ENCODE measurements around the gene TMEM9. TPM values are rescaled to one million over a fixed set of nuclear protein-coding genes. Genes with fewer than 3 reads are reported as not detected.

TMEM9 gene
- total and polyA plus RNA-seq, 9 of the 15 experiments (the other 6 are each of a cell fraction or from before 2014, with no cell fraction given) = 30.4 to 107 (median 67.6) TPM

GRCh38 chr1:201194046-201194445 is 39.8 kb upstream of the TMEM9 start:
- DNase-seq (ENCODE audit: extremely low read depth in 1 of 4, low spot score in 3 of 4) = no peak
- Histone ChIP-seq H3K9me3 (replicated peaks; ENCODE audit: control insufficient read depth, insufficient read depth, low read depth, low read length) (no peaks in the 10 kb centered on the region), H3K79me2 (ENCODE audit: control insufficient read depth, insufficient read depth, low read length) (no peaks in the 10 kb centered on the region), H3K9ac (ENCODE audit: insufficient read depth in 1 of 2, low read depth in 2 of 2, low read length in 2 of 2) (no peak overlapping the region), H3K36me3 (ENCODE audit: control insufficient read depth, insufficient read depth, low read length) (no peaks in the 10 kb centered on the region), H3K27ac (ENCODE audit: extremely low read depth, low read depth, low read length) (no peak overlapping the region), H3K27me3 (ENCODE audit: control insufficient read depth in 2 of 2, insufficient read depth in 2 of 2, low read length in 2 of 2) (peaks cover 36 to 71% of the 10 kb centered on the region in 2 experiments), H3K4me1 (replicated peaks in 1 of 2; ENCODE audit: control insufficient read depth in 2 of 2, insufficient read depth in 2 of 2, low read length in 2 of 2) (peaks cover 0 to 6% of the 10 kb centered on the region in 2 experiments; a peak in 2 of 5 replicates), H2AFZ (ENCODE audit: low read depth, low read length) (no peak overlapping the region), H3K4me2 (ENCODE audit: insufficient read depth, low read length) (no peak overlapping the region), H3K9me1 (ENCODE audit: control insufficient read depth, insufficient read depth, low read length) (no peaks in the 10 kb centered on the region), H4K20me1 (replicated peaks; ENCODE audit: control insufficient read depth, insufficient read depth, low read length) (0 out of 2 replicates have a peak, but pooled peaks cover 4% of the 10 kb centered on the region), H3K4me3 (no peak overlapping the region)
- WGBS (ENCODE audit: insufficient coverage, low coverage, missing lambda C conversion rate) = 4% methylated on average over 6 of the region's 6 CpGs
- no peak for FAIRE-seq
- ATAC-seq = no peak
- POLR2A ChIA-PET = no interaction called here
- intact Hi-C loops (cut with micrococcal nuclease) (no loop called here), in situ Hi-C loops (cut with MboI) (no loop called here)
- CTCF ChIA-PET (ENCODE audit: low intra/inter-chr PET ratio) = no interaction called here
- TF ChIP-seq NR2C2 (CRISPR knock-in tag; IDR thresholded peaks at IDR 0.05) (no peak), NR2C2 (tag; IDR thresholded peaks at IDR 0.05) (no peak), TAF1 (IDR thresholded peaks at IDR 0.05; ENCODE audit: control insufficient read depth, extremely low read depth, insufficient read depth, low read length, severe bottlenecking) (no peak), ZNF696 (CRISPR knock-in tag; conservative IDR thresholded peaks at IDR 0.05) (no peak), POLR2A (conservative IDR thresholded peaks at IDR 0.05) (no peak), KDM2B (CRISPR knock-in tag; IDR thresholded peaks at IDR 0.05) (no peak), FOSL1 (tag; conservative IDR thresholded peaks at IDR 0.05) (no peak), BACH1 (tag; IDR thresholded peaks at IDR 0.05) (no peak), MYC (IDR thresholded peaks at IDR 0.05; ENCODE audit: low read depth, low read length) (no peak), MYC (CRISPR knock-in tag; IDR thresholded peaks at IDR 0.05; ENCODE audit: borderline replicate concordance, low read depth) (no peak), GABPB2 (CRISPR knock-in tag; conservative IDR thresholded peaks at IDR 0.05) (no peak)
- no TSS peak for BruUV-seq (replicated peaks)

All from K562 (cell line).